Panc1 (cell line): Measurements from ENCODE around the gene REXO2. TPM values are rescaled to one million over a fixed set of nuclear protein-coding genes. Genes with fewer than 3 reads are reported as not detected.

Experiments
- ATAC-seq: fragments of 200-7000 bp; cut with Tn5 transposase; 2 replicates; pipeline ENCODE4 v1.9.1; 2020; ENCODE audit warnings: mild to moderate bottlenecking, moderate library complexity
- BruUV-seq: library from RNA; stranded (reverse); fragments of 400-500 nt; replicated peaks from 2 replicates; lab custom pipeline; 2021; lab: Mats Ljungman, UMichigan
- CTCF ChIA-PET: fragments of 300-600 bp; sonication (Branson Sonifier 250); formaldehyde crosslinking; loops from one replicate; lab custom pipeline; 2022; ENCODE audit warnings: antibody characterized with exemption; lab: Charles Lee
- POLR2A ChIA-PET: fragments of 300-600 bp; sonication (Branson Sonifier 250); formaldehyde crosslinking; loops from one replicate; lab custom pipeline; 2022; ENCODE audit warnings: antibody characterized with exemption; lab: Charles Lee
- DNase-seq: peaks from one replicate; pipeline ENCODE4 v3.0.0-alpha.2; 2010; ENCODE audit warnings: low read depth, low spot score
- H3K27ac ChIP-seq: 2 replicates; pipeline ENCODE4 v1.5.1; 2011; ENCODE audit warnings: mild to moderate bottlenecking, low read length, inconsistent platforms
- H3K27me3 ChIP-seq: fragments of 200-500 bp; sonication (Bioruptor generic); 2 replicates; pipeline ENCODE4 v1.6.0; 2014; ENCODE audit warnings: low read length, inconsistent platforms; ENCODE audit not compliant: control insufficient read depth, insufficient read depth
- H3K36me3 ChIP-seq: fragments of 200-500 bp; sonication (Bioruptor generic); 2 replicates; pipeline ENCODE4 v1.5.1; 2014; ENCODE audit warnings: inconsistent platforms, mild to moderate bottlenecking, low read length, moderate library complexity; ENCODE audit not compliant: control insufficient read depth, insufficient read depth
- H3K4me1 ChIP-seq: 2 replicates; pipeline ENCODE4 v1.5.1; 2011; ENCODE audit warnings: inconsistent platforms, mild to moderate bottlenecking, low read length, moderate library complexity; ENCODE audit not compliant: control insufficient read depth, insufficient read depth
- H3K4me3 ChIP-seq, 2 experiments: 2 replicates each; pipeline ENCODE4 v1.5.1; 2011 to 2012; ENCODE audit warnings: low read depth in 2 of 2, low read length in 2 of 2, mild to moderate bottlenecking in 2 of 2, inconsistent platforms in 1 of 2, moderate library complexity in 1 of 2
- H3K9me3 ChIP-seq: fragments of 200-500 bp; sonication (Bioruptor generic); 2 replicates; pipeline ENCODE4 v1.5.1; 2014; ENCODE audit warnings: low read depth, mild to moderate bottlenecking, inconsistent platforms, low read length, moderate library complexity; ENCODE audit not compliant: control insufficient read depth, insufficient read depth
- in situ Hi-C: cut with HindIII; loops from 2 replicates; pipeline ENCODE4 v1.10.0; 2016; ENCODE audit warnings: low sequenced_read_pairs, low pct_unique_long_range_greater_than_20kb
- intact Hi-C: fragments of 100-400 bp; cut with micrococcal nuclease; formaldehyde crosslinking; loops from one replicate; pipeline ENCODE4 v1.10.0; 2022; ENCODE audit not compliant: unreplicated experiment
- total RNA-seq: library from RNA; stranded (reverse); gene quantifications from one replicate; pipeline ENCODE4 v1.2.1, GENCODE V29; 2021; ENCODE audit not compliant: unreplicated experiment
- TF ChIP-seq, protein P1 (sequence below), 2 experiments: IDR thresholded peaks; 2 replicates each; pipeline ENCODE4 v1.6.1; 2011 to 2012; ENCODE audit warnings: low read depth in 2 of 2, control low read depth in 1 of 2, low read length in 1 of 2, mild to moderate bottlenecking in 1 of 2, moderate library complexity in 1 of 2; ENCODE audit not compliant: insufficient read depth in 1 of 2
- TF ChIP-seq, protein P2 (sequence below): fragments of 450-650 bp; IDR thresholded peaks from 2 replicates; pipeline ENCODE4 v1.5.1; 2017; ENCODE audit warnings: mild to moderate bottlenecking

REXO2 gene
- total RNA-seq, 1 experiment from 2014 or later, result 111 TPM

DNA sequence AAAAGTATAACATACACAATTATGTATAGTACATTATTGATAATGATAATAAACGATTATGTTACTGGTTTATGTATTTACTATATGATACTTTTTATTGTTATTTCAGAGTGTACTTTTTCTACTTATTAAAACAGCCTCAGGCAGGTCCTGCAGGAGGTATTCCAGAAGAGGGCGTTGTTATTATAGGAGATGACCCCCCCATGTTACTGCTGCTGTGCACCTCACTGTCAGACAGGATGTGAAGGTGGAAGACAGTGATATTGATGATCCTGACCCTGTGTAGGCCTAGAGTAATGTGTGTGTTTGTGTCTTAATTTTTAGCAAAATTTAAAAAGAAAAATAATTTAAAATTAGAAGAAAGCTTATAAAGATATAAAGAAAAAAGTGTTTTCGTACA, 57.6 kb downstream of the REXO2 start:
- BruUV-seq, result no TSS peak
- Histone ChIP-seq H3K27me3 (no peaks in the 10 kb centered on the region), H3K27ac (no peak overlapping the region), H3K4me3 (no peak overlapping the region), H3K4me1 (no peaks in the 10 kb centered on the region), H3K9me3 (no peaks in the 10 kb centered on the region), H3K36me3 (no peaks in the 10 kb centered on the region)
- intact Hi-C loops, result no loop called here
- CTCF ChIA-PET, result no interaction called here
- POLR2A ChIA-PET, result no interaction called here
- TF ChIP-seq, protein P1, sequence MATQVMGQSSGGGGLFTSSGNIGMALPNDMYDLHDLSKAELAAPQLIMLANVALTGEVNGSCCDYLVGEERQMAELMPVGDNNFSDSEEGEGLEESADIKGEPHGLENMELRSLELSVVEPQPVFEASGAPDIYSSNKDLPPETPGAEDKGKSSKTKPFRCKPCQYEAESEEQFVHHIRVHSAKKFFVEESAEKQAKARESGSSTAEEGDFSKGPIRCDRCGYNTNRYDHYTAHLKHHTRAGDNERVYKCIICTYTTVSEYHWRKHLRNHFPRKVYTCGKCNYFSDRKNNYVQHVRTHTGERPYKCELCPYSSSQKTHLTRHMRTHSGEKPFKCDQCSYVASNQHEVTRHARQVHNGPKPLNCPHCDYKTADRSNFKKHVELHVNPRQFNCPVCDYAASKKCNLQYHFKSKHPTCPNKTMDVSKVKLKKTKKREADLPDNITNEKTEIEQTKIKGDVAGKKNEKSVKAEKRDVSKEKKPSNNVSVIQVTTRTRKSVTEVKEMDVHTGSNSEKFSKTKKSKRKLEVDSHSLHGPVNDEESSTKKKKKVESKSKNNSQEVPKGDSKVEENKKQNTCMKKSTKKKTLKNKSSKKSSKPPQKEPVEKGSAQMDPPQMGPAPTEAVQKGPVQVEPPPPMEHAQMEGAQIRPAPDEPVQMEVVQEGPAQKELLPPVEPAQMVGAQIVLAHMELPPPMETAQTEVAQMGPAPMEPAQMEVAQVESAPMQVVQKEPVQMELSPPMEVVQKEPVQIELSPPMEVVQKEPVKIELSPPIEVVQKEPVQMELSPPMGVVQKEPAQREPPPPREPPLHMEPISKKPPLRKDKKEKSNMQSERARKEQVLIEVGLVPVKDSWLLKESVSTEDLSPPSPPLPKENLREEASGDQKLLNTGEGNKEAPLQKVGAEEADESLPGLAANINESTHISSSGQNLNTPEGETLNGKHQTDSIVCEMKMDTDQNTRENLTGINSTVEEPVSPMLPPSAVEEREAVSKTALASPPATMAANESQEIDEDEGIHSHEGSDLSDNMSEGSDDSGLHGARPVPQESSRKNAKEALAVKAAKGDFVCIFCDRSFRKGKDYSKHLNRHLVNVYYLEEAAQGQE (IDR thresholded peaks at IDR 0.05; ENCODE audit: insufficient read depth in 1 of 2, low read depth in 2 of 2, low read length in 1 of 2), result no peak
- TF ChIP-seq, protein P2, sequence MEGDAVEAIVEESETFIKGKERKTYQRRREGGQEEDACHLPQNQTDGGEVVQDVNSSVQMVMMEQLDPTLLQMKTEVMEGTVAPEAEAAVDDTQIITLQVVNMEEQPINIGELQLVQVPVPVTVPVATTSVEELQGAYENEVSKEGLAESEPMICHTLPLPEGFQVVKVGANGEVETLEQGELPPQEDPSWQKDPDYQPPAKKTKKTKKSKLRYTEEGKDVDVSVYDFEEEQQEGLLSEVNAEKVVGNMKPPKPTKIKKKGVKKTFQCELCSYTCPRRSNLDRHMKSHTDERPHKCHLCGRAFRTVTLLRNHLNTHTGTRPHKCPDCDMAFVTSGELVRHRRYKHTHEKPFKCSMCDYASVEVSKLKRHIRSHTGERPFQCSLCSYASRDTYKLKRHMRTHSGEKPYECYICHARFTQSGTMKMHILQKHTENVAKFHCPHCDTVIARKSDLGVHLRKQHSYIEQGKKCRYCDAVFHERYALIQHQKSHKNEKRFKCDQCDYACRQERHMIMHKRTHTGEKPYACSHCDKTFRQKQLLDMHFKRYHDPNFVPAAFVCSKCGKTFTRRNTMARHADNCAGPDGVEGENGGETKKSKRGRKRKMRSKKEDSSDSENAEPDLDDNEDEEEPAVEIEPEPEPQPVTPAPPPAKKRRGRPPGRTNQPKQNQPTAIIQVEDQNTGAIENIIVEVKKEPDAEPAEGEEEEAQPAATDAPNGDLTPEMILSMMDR, result peak; percentile 13; the same call in 1 of the 2 replicates
- DNase-seq (no peak), ATAC-seq (no peak)
- in situ Hi-C loops, result no loop called here

DNA sequence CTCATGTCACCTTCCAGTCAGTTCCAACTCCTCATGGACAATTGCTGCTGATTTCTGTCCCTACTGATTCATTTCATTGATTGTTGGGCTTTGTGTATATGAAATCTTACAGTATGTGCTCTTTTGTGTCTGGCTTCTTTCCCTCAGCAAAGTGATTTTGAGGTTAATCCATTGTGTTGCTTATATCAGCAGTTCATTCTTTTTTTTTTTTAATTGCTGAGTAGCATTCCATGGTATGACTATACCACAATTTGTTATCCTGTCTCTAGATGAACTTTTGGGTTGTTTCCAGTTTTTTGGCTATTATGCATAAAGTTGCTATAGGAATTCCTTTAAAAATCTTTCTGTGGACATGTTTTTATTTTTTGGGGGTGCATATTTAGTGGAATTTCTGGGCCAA, 60.5 kb downstream of the REXO2 start:
- H3K4me1 ChIP-seq, result no peaks in the 10 kb centered on the region
- H3K27me3 ChIP-seq, result no peaks in the 10 kb centered on the region
- no peak for DNase-seq
- in situ Hi-C loops (no loop called here), intact Hi-C loops (no loop called here)
- no peak for ATAC-seq
- ChIA-PET POLR2A (no interaction called here), CTCF (no interaction called here)
- no peaks in the 10 kb centered on the region for H3K9me3 ChIP-seq
- H3K4me3 ChIP-seq, result no peak overlapping the region
- TF ChIP-seq, protein P2, result no peak
- BruUV-seq, result no TSS peak
- no peaks in the 10 kb centered on the region for H3K36me3 ChIP-seq
- no peak overlapping the region for H3K27ac ChIP-seq

Other genes starting within 250 kb of the REXO2 start
- 1.7 TPM for gene NNMT, start 143.1 kb upstream of the REXO2 start, total RNA-seq
- 6.2 TPM for gene C11orf71, start 39.0 kb upstream of the REXO2 start, total RNA-seq
- gene RBM7, start 38.8 kb upstream of the REXO2 start, total RNA-seq, result 35.2 TPM
- not detected for gene NXPE1, start 120.4 kb downstream of the REXO2 start, total RNA-seq
- not detected for gene NXPE4, start 156.3 kb downstream of the REXO2 start, total RNA-seq
- not detected for gene NXPE2, start 239.1 kb downstream of the REXO2 start, total RNA-seq